HG02938 (cell line): Measurements from ENCODE around the gene GABBR2.

Experiments used
- ATAC-seq: cut with Tn5 transposase; IDR thresholded peaks from one replicate; pipeline ENCODE4 v1.9.1; 2021; ENCODE audit warnings: mild to moderate bottlenecking, moderate library complexity; ENCODE audit not compliant: unreplicated experiment

The GABBR2 gene

DNA sequence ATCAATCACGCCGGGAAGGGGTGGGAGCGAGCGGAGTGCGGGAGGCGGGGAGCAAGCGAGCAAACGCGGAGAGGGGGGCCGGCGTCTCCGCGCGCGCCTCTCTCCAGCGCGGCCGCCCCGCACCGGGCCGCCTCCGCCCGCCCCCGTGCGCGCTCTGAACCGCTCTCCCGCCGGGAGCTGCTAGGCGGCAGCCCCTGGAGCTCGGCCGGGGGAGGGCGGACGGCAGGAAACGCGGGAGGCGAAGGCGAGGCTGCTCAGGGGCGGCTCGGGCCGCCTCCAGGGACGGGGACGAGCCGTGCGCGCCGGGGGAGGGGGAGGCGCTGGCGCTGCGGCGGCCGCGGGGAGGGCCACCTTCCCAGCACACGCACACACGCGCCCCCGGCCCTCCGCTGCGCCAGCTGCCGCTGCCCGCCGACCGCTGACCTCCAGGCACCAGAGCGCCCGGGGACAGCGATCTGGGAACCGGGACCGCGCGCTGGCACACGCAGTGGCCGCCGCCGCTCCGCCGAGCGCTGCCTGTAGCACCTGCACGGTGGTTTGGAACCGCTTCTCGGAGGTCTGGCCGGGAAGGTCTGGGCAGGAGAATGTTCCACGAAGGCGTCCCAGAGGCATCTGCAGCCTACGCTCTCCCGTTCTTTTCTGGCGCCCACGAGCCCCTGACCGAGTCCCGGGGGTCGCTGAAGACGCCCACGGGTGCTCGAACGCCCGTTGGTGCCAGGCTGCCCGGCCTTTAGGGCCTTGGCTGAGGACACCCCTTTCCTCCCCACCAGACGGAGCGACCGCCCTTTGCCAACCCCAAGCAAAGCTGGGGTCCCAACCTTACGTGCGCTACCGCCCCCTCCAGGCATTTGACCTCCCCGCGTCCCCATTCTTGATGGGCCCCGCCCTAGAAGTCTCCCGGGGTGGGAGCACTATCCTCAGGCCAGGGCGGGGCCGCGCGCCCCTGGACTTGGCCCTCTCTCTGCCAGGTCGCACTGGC, at the start of gene GABBR2:
GABBR2 (minus strand) TSS at position 3 of the 979 bp plus-strand sequence. CDS start 198 bp downstream, outside the sequence.
- ATAC-seq, result no peak

DNA sequence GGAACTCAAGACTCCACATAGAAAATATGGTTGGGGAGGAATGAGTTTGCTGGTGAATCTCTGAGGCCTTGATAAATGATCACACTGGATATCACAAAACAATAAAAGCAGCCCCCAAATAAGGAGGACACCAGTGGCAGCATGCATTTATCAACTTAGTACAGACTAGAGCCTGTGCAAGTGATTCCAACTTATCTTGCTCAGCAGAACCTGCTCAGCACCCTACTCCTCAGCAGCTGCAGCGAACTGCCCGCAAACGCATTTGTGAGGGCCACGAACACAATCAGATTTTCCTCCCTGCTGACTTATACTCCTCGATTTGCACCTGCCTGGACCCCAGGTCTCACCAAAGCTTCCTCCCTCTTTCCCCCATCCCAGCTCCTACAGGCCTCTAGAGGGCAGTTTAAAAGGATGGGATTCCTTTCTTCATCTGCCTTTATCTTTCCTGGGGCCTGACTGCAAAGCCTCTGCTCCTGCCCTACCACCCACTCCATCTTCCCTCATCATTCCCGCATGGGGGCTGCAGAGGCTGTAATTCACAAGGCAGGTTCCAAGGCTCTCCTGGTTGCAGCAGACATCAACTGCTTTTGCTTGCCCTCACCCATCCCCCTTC, 46.4 kb upstream of the GABBR2 start:
- ATAC-seq, result no peak

DNA sequence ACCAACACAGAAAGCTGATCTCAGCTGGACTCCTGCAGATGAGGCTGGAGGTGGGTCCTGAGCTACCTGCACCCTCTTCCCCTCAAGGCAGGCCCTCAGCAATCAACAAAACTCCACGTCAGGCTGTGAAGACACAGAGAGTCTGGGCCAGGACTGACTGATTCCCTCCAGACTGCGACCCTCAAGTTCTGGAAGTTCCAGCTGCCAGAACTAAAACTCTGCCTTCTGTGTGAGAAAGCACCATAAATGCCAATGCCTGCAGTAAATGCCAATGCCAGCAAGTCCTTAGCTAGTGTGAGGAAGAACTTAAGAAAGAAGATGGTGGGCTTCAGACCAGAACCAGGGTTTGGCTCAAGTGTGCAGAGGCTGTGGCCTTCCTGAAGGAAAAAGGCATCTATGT, 42.5 kb upstream of the GABBR2 start:
- ATAC-seq, result no peak

DNA sequence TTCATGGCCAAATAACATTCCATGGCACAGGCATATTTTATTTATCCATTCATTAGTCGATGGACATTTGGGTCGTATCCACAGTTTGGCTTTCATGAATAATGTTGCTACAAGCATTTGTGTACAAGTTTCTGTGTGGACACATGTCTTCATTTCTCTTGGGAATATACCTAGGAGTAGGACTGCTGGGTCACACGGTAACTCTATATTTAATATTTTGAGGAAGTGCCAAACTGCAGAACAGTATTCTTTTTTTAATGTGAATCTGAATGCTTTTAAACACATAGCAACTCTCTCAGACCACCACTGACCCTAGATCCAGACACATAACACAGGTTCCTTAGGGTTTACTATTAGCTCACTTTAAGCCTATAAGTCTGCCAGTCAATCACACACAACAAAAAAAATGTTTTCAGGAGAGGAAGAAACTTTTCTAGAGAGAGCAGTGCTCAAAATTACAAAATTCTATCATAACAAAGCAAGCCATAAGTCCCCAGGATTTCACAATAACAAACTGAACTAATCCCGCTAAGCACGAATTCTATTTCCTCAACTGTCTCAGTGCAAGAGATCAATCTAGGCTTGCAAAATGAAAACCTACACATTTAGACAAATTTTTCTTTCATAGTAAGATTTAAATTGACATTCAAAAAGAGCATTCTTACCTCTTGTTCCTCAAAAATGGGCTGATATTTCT, 41.8 kb upstream of the GABBR2 start:
- no peak for ATAC-seq

GRCh38 chr9:98747476-98747875, 38.7 kb upstream of the GABBR2 start:
- ATAC-seq, result no peak

- no peak for ATAC-seq
These were observed 36.7 kb upstream of the GABBR2 start for GRCh38 chr9:98745470-98745869.

DNA sequence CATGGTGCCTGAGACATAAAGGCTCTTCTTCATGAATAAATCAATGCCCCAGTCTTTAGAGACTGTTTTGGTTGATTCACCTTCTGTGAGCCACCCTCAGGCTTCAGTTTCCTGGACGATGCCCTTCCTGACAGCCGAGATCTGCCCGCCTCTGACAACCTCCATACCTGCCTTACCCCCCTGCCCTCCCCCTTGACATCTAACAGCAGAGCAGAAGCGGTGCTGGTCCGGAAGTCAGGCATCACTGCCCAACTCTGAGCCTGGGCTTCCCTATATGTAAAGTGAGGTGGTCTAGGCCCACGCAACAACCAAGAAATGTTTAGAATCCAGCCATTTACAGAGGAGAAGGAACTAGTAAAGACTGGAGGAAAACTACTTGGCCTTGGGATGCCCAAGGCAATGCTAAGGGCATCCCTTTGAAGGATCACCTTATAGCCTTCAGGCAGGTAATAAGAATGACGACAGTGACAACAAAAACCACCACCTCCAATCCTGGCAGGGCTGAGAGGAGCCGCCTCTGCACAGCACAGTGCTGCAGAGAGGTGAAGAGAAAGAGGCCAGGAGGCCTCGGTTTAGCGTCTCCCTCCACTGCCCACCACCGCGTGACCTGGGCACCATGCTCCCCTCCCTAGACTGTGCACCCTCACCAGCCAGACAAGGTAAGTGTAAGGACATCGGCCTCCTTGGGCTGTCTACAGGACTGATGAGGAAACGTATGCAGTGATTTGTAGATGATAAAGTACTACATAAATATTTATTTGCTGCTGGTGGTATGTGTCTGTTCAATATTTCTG, 35.3 kb upstream of the GABBR2 start:
- ATAC-seq, result no peak

DNA sequence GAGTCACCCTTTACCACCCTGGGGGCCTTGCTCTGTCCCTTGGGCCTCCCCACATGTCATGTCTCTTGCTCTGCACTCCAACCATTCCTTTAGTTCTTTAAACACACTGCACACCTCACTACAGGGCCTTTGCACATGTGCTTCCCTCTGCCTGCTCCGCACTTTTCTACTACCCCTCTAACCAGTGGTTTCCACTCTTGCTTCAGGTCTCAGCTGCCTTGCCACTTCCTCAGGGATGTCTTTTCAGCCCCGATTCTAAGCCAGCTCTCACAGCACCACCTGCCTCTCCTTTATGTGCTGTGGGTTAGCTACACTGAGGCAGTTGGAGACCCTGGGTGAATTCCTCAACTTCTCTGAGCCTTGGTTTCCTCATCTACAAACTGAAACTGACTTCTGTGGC, 34.6 kb upstream of the GABBR2 start:
- ATAC-seq, result no peak

GRCh38 chr9:98742325-98743280, 33.9 kb upstream of the GABBR2 start:
- ATAC-seq, result no peak

DNA sequence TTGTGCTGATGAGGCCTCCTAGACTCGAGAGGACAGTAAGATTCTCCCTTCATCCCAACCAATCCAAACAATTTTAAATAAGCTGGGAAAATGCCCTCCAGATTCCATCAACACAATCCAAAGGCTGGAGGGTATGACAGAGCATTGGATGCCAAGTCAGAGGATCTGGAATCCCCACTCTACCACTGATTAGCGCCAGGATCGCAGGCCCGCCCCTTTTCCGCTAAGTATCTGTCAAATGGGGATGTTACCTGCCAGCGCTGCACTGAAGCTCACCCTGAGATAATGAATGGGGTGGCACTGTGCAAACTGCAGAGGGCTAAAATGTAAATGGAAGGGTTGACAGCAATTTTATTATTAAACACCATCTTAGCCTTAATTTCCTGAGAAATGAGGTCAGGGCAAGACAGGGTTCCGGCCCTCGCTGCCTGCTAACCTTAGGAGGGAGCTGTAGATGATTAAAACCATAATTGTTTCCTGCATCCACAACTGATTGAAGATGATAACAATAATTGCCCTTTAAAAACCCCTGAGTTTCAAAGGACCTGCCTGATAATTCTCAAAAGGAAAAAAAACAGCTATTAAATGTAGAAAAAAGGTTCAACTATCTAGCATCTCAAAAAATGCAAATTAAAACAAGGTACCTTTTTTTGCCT, 31.6 kb upstream of the GABBR2 start:
- no peak for ATAC-seq

DNA sequence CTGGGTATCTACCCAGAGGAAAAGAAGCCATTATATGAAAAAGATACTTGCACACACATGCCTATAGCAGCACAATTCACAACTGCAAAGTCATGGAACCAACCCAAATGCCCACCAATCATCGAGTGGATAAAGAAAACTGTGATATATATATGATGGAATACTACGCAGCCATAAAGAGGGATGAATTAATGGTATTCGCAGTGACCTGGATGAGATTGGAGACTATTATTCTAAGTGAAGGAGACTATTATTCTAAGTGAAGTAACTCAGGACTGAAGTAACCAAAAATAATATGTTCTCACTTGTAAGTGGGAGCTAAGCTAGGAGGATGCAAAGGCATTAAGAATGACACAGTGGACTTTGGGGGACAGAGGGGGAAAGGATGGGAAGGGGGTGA, 30.0 kb upstream of the GABBR2 start:
- no peak for ATAC-seq

GRCh38 chr9:98736226-98736625, 27.5 kb upstream of the GABBR2 start:
- ATAC-seq, result no peak

DNA sequence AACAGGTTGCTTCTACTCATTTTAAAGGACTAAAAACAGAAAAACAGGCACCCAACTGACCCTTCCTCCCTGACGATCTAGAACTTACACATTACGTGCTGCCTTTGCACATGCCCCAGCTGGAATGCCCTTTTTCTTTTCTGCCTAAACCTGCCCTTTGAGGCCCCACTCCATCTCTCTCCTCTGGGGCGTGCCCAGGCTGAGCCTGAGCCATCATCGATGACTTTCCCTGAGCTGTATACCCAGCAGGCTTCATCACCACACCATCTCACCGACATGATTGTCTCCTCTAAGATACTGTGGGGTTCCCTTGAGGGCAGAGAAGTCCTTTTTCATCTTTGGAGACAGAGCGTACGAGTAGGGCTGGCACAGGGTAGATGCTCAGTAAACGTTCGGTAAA, 24.1 kb upstream of the GABBR2 start:
- ATAC-seq, result no peak

DNA sequence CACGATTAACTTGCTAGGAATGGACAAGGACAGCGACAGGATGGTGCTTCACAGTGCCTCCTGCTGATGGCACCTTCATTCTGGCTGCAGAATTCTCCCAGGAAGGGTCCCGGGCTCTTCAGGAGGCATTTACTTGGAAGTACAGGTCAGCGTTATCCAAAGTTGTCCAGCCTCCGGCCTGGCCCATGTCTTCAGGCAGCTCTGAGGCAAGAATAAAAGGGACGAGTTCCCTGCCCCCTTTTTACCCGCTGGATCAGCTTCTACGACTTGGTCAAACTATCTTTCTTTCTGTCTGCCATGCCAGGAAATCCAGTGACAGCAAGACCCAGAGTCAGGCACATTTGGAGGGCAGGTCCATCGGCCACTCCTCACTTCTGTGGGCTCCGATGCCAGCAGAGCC, 23.4 kb upstream of the GABBR2 start:
- ATAC-seq, result no peak

GRCh38 chr9:98730871-98731270, 22.1 kb upstream of the GABBR2 start:
- ATAC-seq, result no peak

DNA sequence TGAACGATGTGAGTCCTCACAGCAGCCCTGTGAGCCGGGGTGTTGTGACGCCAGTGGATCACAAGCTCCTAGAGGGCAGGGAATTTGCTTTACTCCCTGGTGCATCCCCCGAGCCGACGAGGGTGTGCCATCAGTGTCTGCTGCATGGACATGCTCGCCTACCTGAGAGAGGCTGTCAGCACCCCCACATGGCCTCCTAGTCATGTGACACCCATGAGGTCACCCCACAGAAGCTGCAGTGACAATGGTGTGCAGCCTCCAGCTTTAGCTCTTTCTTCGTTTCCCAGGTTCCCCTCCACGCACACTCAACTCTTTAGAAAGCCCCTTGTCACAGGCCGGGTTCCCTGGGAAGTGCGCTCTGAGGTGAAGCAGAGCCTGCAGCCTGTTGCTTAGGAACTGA, 19.8 kb upstream of the GABBR2 start:
- no peak for ATAC-seq

- ATAC-seq, result no peak
These were observed 18.7 kb upstream of the GABBR2 start for GRCh38 chr9:98727428-98727827.

GRCh38 chr9:98726735-98727134, 18.0 kb upstream of the GABBR2 start:
- no peak for ATAC-seq
